OCI-LY1 (cell line): Measurements from ENCODE around the gene ZNF804B.

ENCODE experiments used
- H2AFZ ChIP-seq: fragments of 200-600 bp; sonication (generic), shearing (Covaris generic); 2 replicates; pipeline ENCODE4 v1.6.0; 2014; ENCODE audit warnings: antibody characterized with exemption, mild to moderate bottlenecking, low read length
- H3F3A ChIP-seq: fragments of 200-600 bp; sonication (generic), shearing (Covaris generic); 2 replicates; pipeline ENCODE4 v1.6.0; 2014; ENCODE audit warnings: mild to moderate bottlenecking, antibody characterized with exemption, low read length, moderate library complexity; ENCODE audit not compliant: insufficient read depth
- H3K27ac ChIP-seq: fragments of 200-600 bp; sonication (generic); 2 replicates; pipeline ENCODE4 v1.5.1; 2014; ENCODE audit warnings: low read length, mixed run types, mild to moderate bottlenecking, low read depth; ENCODE audit not compliant: poor library complexity, severe bottlenecking
- H3K27me3 ChIP-seq: fragments of 200-600 bp; sonication (generic); 2 replicates; pipeline ENCODE4 v1.6.0; 2014; ENCODE audit warnings: antibody characterized with exemption, mild to moderate bottlenecking, low read length, moderate library complexity; ENCODE audit not compliant: insufficient read depth
- H3K36me3 ChIP-seq: fragments of 200-600 bp; sonication (generic); 2 replicates; pipeline ENCODE4 v1.6.1; 2014; ENCODE audit warnings: mild to moderate bottlenecking, antibody characterized with exemption, low read length, moderate library complexity, mixed read lengths; ENCODE audit not compliant: insufficient read depth
- H3K4me1 ChIP-seq: fragments of 200-600 bp; sonication (generic); 2 replicates; pipeline ENCODE4 v1.5.1; 2014; ENCODE audit warnings: mild to moderate bottlenecking, low read length, moderate library complexity; ENCODE audit not compliant: insufficient read depth, severe bottlenecking
- H3K4me2 ChIP-seq: fragments of 200-600 bp; sonication (generic), shearing (Covaris generic); 2 replicates; pipeline ENCODE4 v1.6.1; 2014; ENCODE audit warnings: low read length
- H3K4me3 ChIP-seq: fragments of 200-600 bp; sonication (generic); 2 replicates; pipeline ENCODE4 v1.5.1; 2014; ENCODE audit warnings: low read length, low read depth, mild to moderate bottlenecking, mixed read lengths; ENCODE audit not compliant: poor library complexity, severe bottlenecking
- H3K79me2 ChIP-seq: fragments of 200-600 bp; shearing (Covaris generic); 2 replicates; pipeline ENCODE4 v1.6.1; 2016; ENCODE audit warnings: mixed run types, low read length, mixed read lengths; ENCODE audit not compliant: insufficient read depth
- H3K9ac ChIP-seq: fragments of 200-600 bp; sonication (generic), shearing (Covaris generic); 2 replicates; pipeline ENCODE4 v1.6.1; 2014; ENCODE audit warnings: mild to moderate bottlenecking, low read length, mixed read lengths
- H3K9me2 ChIP-seq: fragments of 200-600 bp; sonication (generic), shearing (Covaris generic); 2 replicates; pipeline ENCODE4 v1.6.1; 2014; ENCODE audit warnings: low read depth, mild to moderate bottlenecking, low read length, mixed read lengths
- H3K9me3 ChIP-seq: fragments of 200-600 bp; shearing (Covaris generic); 2 replicates; pipeline ENCODE4 v1.6.1; 2014; ENCODE audit warnings: low read length, mixed read lengths
- H4K20me1 ChIP-seq: fragments of 200-600 bp; sonication (generic), shearing (Covaris generic); 2 replicates; pipeline ENCODE4 v1.6.0; 2016; ENCODE audit warnings: mild to moderate bottlenecking, low read length; ENCODE audit not compliant: insufficient read depth
- EZH2 ChIP-seq: fragments of 200-600 bp; sonication (generic), shearing (Covaris generic); IDR thresholded peaks from 2 replicates; pipeline ENCODE4 v1.8.0; 2017; ENCODE audit warnings: borderline replicate concordance, mixed run types, mild to moderate bottlenecking, antibody characterized with exemption, low read length, moderate library complexity, mixed read lengths
- TF ChIP-seq, protein P1 (sequence below): fragments of 200-600 bp; sonication (generic), shearing (Covaris generic); IDR thresholded peaks from 2 replicates; pipeline ENCODE4 v1.5.1; 2017; ENCODE audit warnings: mild to moderate bottlenecking, antibody characterized with exemption, low read length, moderate library complexity, mixed read lengths

The ZNF804B gene

DNA sequence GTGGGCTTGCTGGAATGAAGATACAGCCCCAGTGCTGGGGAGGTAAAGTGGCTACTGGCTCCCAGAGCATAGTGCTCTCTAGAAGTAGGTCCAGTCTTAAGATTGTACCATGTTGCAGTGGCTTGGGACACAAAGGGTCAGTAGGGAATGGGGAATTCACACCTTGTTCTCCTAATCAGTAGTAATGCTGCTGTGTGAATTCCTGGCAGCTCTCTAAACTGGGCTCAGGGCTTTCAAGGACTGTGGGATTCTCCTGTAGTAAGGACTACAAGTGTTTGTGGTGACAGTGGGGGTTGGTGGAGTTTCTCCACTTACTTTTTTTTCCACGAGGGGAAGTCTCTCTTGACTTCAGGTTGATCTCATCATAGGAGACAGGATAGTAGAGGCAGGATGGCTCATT lies 262.2 kb downstream of the ZNF804B start:
- no peak overlapping the region for H3K27ac ChIP-seq
- H3K27me3 ChIP-seq: no peaks in the 10 kb centered on the region
- no peaks in the 10 kb centered on the region for H4K20me1 ChIP-seq
- no peak overlapping the region for H3K9ac ChIP-seq
- TF ChIP-seq, protein P1, sequence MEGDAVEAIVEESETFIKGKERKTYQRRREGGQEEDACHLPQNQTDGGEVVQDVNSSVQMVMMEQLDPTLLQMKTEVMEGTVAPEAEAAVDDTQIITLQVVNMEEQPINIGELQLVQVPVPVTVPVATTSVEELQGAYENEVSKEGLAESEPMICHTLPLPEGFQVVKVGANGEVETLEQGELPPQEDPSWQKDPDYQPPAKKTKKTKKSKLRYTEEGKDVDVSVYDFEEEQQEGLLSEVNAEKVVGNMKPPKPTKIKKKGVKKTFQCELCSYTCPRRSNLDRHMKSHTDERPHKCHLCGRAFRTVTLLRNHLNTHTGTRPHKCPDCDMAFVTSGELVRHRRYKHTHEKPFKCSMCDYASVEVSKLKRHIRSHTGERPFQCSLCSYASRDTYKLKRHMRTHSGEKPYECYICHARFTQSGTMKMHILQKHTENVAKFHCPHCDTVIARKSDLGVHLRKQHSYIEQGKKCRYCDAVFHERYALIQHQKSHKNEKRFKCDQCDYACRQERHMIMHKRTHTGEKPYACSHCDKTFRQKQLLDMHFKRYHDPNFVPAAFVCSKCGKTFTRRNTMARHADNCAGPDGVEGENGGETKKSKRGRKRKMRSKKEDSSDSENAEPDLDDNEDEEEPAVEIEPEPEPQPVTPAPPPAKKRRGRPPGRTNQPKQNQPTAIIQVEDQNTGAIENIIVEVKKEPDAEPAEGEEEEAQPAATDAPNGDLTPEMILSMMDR: no peak
- no peak for TF ChIP-seq EZH2
- H3K9me2 ChIP-seq: no peaks in the 10 kb centered on the region
- no peaks in the 10 kb centered on the region for H3K79me2 ChIP-seq
- no peak overlapping the region for H3K4me2 ChIP-seq
- H3K4me1 ChIP-seq: no peaks in the 10 kb centered on the region
- no peaks in the 10 kb centered on the region for H3K36me3 ChIP-seq
- H3K4me3 ChIP-seq: no peak overlapping the region
- H2AFZ ChIP-seq: no peak overlapping the region
- no peaks in the 10 kb centered on the region for H3K9me3 ChIP-seq
- H3F3A ChIP-seq: no peaks in the 10 kb centered on the region

DNA sequence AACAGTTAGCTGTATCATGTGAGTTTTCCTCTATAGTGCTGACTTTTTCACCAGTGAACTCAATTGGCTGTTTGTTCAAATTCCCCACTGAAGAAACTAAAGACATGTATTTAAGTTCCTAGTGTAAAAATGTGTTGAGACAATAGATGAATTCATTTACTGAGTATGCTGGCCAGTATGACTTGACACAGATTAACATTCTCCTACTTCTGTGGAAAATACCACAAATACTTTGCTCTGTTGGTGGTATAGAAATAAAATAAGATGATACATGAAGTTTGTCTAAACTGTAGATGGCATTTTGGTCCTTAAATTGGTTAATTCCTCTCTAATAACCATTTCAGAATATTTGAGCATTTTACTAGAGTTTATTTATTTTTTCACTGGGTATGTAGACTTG lies 263.7 kb downstream of the ZNF804B start:
- Histone ChIP-seq H2AFZ (no peak overlapping the region), H3K27ac (no peak overlapping the region), H3K27me3 (no peaks in the 10 kb centered on the region), H3F3A (no peaks in the 10 kb centered on the region), H3K9ac (no peak overlapping the region), H4K20me1 (no peaks in the 10 kb centered on the region), H3K4me1 (no peaks in the 10 kb centered on the region), H3K79me2 (no peaks in the 10 kb centered on the region), H3K4me3 (no peak overlapping the region), H3K4me2 (no peak overlapping the region), H3K36me3 (no peaks in the 10 kb centered on the region), H3K9me3 (no peaks in the 10 kb centered on the region), H3K9me2 (no peaks in the 10 kb centered on the region)
- no peak for TF ChIP-seq EZH2
- TF ChIP-seq, protein P1: no peak

DNA sequence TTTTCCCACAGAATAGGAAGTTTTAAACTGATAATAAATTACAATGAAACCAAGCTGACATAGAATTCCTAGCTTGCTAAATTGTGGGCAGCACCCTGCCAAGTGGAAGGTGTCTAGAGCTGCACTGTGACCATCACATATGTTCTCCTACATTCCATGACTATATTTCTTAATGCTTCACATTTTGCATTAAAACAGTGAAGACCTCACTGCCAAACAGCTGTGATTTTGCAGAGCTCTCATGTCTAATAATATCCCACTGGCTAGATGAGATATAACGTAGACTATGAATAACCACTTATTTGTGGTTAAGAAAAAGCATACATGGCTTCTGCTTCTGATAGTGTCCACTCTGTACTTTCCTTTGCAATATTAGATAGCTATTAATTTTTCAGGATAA lies 264.4 kb downstream of the ZNF804B start:
- H3F3A ChIP-seq: no peaks in the 10 kb centered on the region
- no peaks in the 10 kb centered on the region for H3K9me3 ChIP-seq
- H3K4me3 ChIP-seq: no peak overlapping the region
- H2AFZ ChIP-seq: no peak overlapping the region
- H3K27me3 ChIP-seq: no peaks in the 10 kb centered on the region
- H3K4me2 ChIP-seq: no peak overlapping the region
- no peaks in the 10 kb centered on the region for H3K9me2 ChIP-seq
- H3K9ac ChIP-seq: no peak overlapping the region
- H3K27ac ChIP-seq: no peak overlapping the region
- no peaks in the 10 kb centered on the region for H4K20me1 ChIP-seq
- no peaks in the 10 kb centered on the region for H3K4me1 ChIP-seq
- H3K79me2 ChIP-seq: no peaks in the 10 kb centered on the region
- no peaks in the 10 kb centered on the region for H3K36me3 ChIP-seq
- TF ChIP-seq, protein P1: no peak
- TF ChIP-seq EZH2: no peak
